GM12878 (cell line): Measurements from ENCODE around the gene KIRREL3. TPM values are rescaled to one million over a fixed set of nuclear protein-coding genes. Genes with fewer than 3 reads are reported as not detected.

Experiments
- ATAC-seq: fragments of 200-7000 bp; cut with Tn5 transposase; 3 replicates; pipeline ENCODE4 v1.9.1; 2020; ENCODE audit warnings: mild to moderate bottlenecking, moderate library complexity
- BruUV-seq: library from RNA; stranded (reverse); fragments of 400-500 nt; replicated peaks from 2 replicates; lab custom pipeline; 2021; lab: Mats Ljungman, UMichigan
- CTCF ChIA-PET: fragments of 300-600 bp; sonication (Branson Sonifier 250); formaldehyde crosslinking; extraction: SDS; loops from one replicate; lab custom pipeline; 2021; ENCODE audit warnings: inconsistent platforms; lab: Yijun Ruan, JAX
- POLR2A ChIA-PET: fragments of 350-600 bp; formaldehyde crosslinking; extraction: SDS; loops from one replicate; lab custom pipeline; 2021; ENCODE audit warnings: inconsistent platforms; lab: Charles Lee
- RAD21 ChIA-PET: fragments of 300-600 bp; sonication (Branson Sonifier 250); formaldehyde crosslinking; loops from one replicate; lab custom pipeline; 2023; ENCODE audit warnings: antibody characterized with exemption; ENCODE audit not compliant: unreplicated experiment; lab: Charles Lee
- SMC1A ChIA-PET: fragments of 300-600 bp; sonication (Branson Sonifier 250); formaldehyde crosslinking; loops from one replicate; lab custom pipeline; 2023; ENCODE audit not compliant: unreplicated experiment, uncharacterized antibody; lab: Charles Lee
- DNase-seq: peaks from one replicate; pipeline ENCODE4 v3.0.0-alpha.2; 2011; ENCODE audit warnings: low read depth, low spot score
- FAIRE-seq: peaks from 3 replicates; lab custom pipeline; 2011; peaks lifted over from hg19 to GRCh38; lab: Jason Lieb, UNC
- H2AFZ ChIP-seq: 2 replicates; pipeline ENCODE4 v1.6.0; 2011; ENCODE audit warnings: low read depth, low read length, control low read depth; ENCODE audit not compliant: control insufficient read depth
- H3K27ac ChIP-seq: 2 replicates; pipeline ENCODE4 v1.5.1; 2011; ENCODE audit warnings: control low read depth; ENCODE audit not compliant: control insufficient read depth, insufficient read depth
- H3K27me3 ChIP-seq, 2 experiments: replicated peaks in 1 of 2; 2 replicates each; pipeline versions ENCODE4 v1.6.0 to v1.6.1; 2011; ENCODE audit warnings: low read length in 1 of 2; ENCODE audit not compliant: control insufficient read depth in 2 of 2, insufficient read depth in 2 of 2
- H3K36me3 ChIP-seq, 2 experiments: 2 replicates each; pipeline ENCODE4 v1.5.1; 2011; ENCODE audit warnings: low read length in 1 of 2; ENCODE audit not compliant: control insufficient read depth in 2 of 2, insufficient read depth in 2 of 2
- H3K4me1 ChIP-seq: 2 replicates; pipeline ENCODE4 v1.6.1; 2011; ENCODE audit warnings: mild to moderate bottlenecking, low read length, moderate library complexity, mixed read lengths; ENCODE audit not compliant: control insufficient read depth, insufficient read depth
- H3K4me2 ChIP-seq: 2 replicates; pipeline ENCODE4 v1.6.0; 2011; ENCODE audit warnings: control low read depth; ENCODE audit not compliant: control insufficient read depth, insufficient read depth
- H3K4me3 ChIP-seq: fragments of 200-600 bp; sonication (generic); 2 replicates; pipeline ENCODE4 v1.5.1; 2016
- H3K79me2 ChIP-seq: 2 replicates; pipeline ENCODE4 v1.6.0; 2011; ENCODE audit warnings: low read length; ENCODE audit not compliant: control insufficient read depth, insufficient read depth
- H3K9ac ChIP-seq: 2 replicates; pipeline ENCODE4 v1.8.0; 2011; ENCODE audit warnings: low read length, control low read depth, mixed read lengths; ENCODE audit not compliant: control insufficient read depth, insufficient read depth
- H3K9me3 ChIP-seq: replicated peaks from 3 replicates; pipeline ENCODE4 v1.5.1; 2011; ENCODE audit warnings: mild to moderate bottlenecking, low read length; ENCODE audit not compliant: control insufficient read depth, insufficient read depth
- H4K20me1 ChIP-seq: 2 replicates; pipeline ENCODE4 v1.6.0; 2011; ENCODE audit not compliant: control insufficient read depth, insufficient read depth
- ASH2L ChIP-seq: fragments of 300-600, 200-600 bp; sonication (generic); IDR thresholded peaks from 2 replicates; pipeline ENCODE4 v1.6.1; 2017; ENCODE audit warnings: low read depth, mild to moderate bottlenecking, borderline replicate concordance
- BRCA1 ChIP-seq: IDR thresholded peaks from 2 replicates; pipeline ENCODE4 v1.6.1; 2011; ENCODE audit warnings: low read depth, low read length, improper control_type of control experiment
- EGR1 ChIP-seq, 2 experiments: IDR thresholded peaks; 1 replicate in 1 of 2; 2 replicates in 1 of 2; pipeline ENCODE4 v1.6.1; 2011 to 2012; ENCODE audit warnings: low read depth in 2 of 2, low read length in 2 of 2, borderline replicate concordance in 1 of 2, mild to moderate bottlenecking in 1 of 2, moderate library complexity in 1 of 2
- HCFC1 ChIP-seq: fragments of 150-350 bp; IDR thresholded peaks from 2 replicates; pipeline ENCODE4 v1.6.1; 2014; ENCODE audit warnings: low read length
- MEF2B ChIP-seq: fragments of 450-650 bp; IDR thresholded peaks from 2 replicates; pipeline ENCODE4 v1.6.1; 2018; ENCODE audit warnings: mild to moderate bottlenecking, moderate library complexity; ENCODE audit not compliant: partially characterized antibody, poor library complexity, severe bottlenecking
- MYC ChIP-seq: IDR thresholded peaks from 2 replicates; pipeline ENCODE4 v1.6.1; 2011; ENCODE audit warnings: mild to moderate bottlenecking, low read length, moderate library complexity, inconsistent platforms; ENCODE audit not compliant: insufficient read depth, insufficient replicate concordance, insufficient read length, severe bottlenecking
- PAX8 ChIP-seq: fragments of 450-650 bp; IDR thresholded peaks from 2 replicates; pipeline ENCODE4 v1.6.1; 2017; ENCODE audit warnings: mild to moderate bottlenecking, moderate library complexity
- POLR2AphosphoS2 ChIP-seq: IDR thresholded peaks from 2 replicates; pipeline ENCODE4 v1.6.1; 2011; ENCODE audit warnings: low read depth, mild to moderate bottlenecking, low read length, improper control_type of control experiment, moderate library complexity
- RCOR1 ChIP-seq: conservative IDR thresholded peaks from 2 replicates; pipeline ENCODE4 v1.6.1; 2012; ENCODE audit warnings: low read depth, low read length, improper control_type of control experiment
- SMAD1 ChIP-seq: fragments of 450-650 bp; IDR thresholded peaks from 2 replicates; pipeline ENCODE4 v1.6.1; 2018; ENCODE audit warnings: mild to moderate bottlenecking, low read depth; ENCODE audit not compliant: partially characterized antibody
- SP1 ChIP-seq: IDR thresholded peaks from one replicate; pipeline ENCODE4 v1.6.1; 2011; ENCODE audit warnings: low read depth, low read length
- STAT3 ChIP-seq: IDR thresholded peaks from 2 replicates; pipeline ENCODE4 v1.6.1; 2011; ENCODE audit warnings: low read depth, low read length, improper control_type of control experiment
- TCF12 ChIP-seq: IDR thresholded peaks from 2 replicates; pipeline ENCODE4 v1.6.1; 2011; ENCODE audit warnings: low read depth, mild to moderate bottlenecking, low read length
- TCF3 ChIP-seq: IDR thresholded peaks from 2 replicates; pipeline ENCODE4 v1.6.1; 2012; ENCODE audit warnings: low read depth, mild to moderate bottlenecking, low read length, borderline replicate concordance; ENCODE audit not compliant: insufficient read depth
- ZNF274 ChIP-seq: IDR thresholded peaks from one replicate; pipeline ENCODE4 v1.8.0; 2011; ENCODE audit not compliant: insufficient read length, insufficient read depth
- ZZZ3 ChIP-seq: IDR thresholded peaks from 2 replicates; pipeline ENCODE4 v1.6.1; 2011; ENCODE audit warnings: low read depth; ENCODE audit not compliant: control insufficient read depth, insufficient read length
- WGBS: methylation state at CpG from one replicate; pipeline ENCODE4 v1.1.6; 2016; ENCODE audit warnings: low lambda C conversion rate; ENCODE audit not compliant: insufficient replicate concordance, insufficient coverage; ENCODE audit errors: missing lambda C conversion rate; 5-methylcytosine and 5-hydroxymethylcytosine counted together
- in situ Hi-C: fragments of 300-500 bp; cut with MboI; formaldehyde crosslinking; loops from 9 replicates; pipeline ENCODE4 v1.14.3; 2018; ENCODE audit warnings: mixed read lengths
- intact Hi-C: fragments of 100-400 bp; cut with micrococcal nuclease; formaldehyde crosslinking; loops from one replicate; pipeline ENCODE4 v1.14.2; 2022; ENCODE audit not compliant: unreplicated experiment
- polyA plus RNA-seq, 11 experiments: library from polyadenylated mRNA; depleted of rRNA in 4 of 11; unstranded in 6 of 11; stranded (reverse) in 5 of 11; fragments of >200 nt; fragmentation: Nextera tagmentation in 4 of 11; fragmentation: Illumina TruSeq in 1 of 11; extraction: Ambion mirVana in 4 of 11; extraction: Trizol in 1 of 11; gene quantifications; 1 replicate in 1 of 11; 2 replicates in 10 of 11; pipeline versions ENCODE4 v1.2.1 to v1.2.3, GENCODE V29; 2011 to 2016; ENCODE audit warnings: inconsistent platforms in 2 of 11, missing spikeins in 2 of 11, low read depth in 1 of 11
- total RNA-seq, 4 experiments: library from RNA; depleted of rRNA in 3 of 4; stranded (reverse); fragments of >200 nt in 3 of 4; fragmentation: Illumina TruSeq in 1 of 4; extraction: Trizol in 1 of 4; gene quantifications; 2 replicates each; pipeline versions ENCODE4 v1.2.1 to v1.2.3, GENCODE V29; 2013 to 2021
- TF ChIP-seq, protein P1 (sequence below): fragments of 450-650 bp; formaldehyde crosslinking; IDR thresholded peaks from 2 replicates; pipeline ENCODE4 v1.5.0; 2022; ENCODE audit warnings: mild to moderate bottlenecking, missing genetic modification characterization
- TF ChIP-seq, protein P2 (sequence below): IDR thresholded peaks from 2 replicates; pipeline ENCODE4 v1.6.1; 2012; ENCODE audit warnings: low read length, inconsistent platforms

KIRREL3 gene
- total and polyA plus RNA-seq, 10 of the 15 experiments (the other 5 are each of a cell fraction or from before 2014, with no cell fraction given) = under 0.01 TPM; not detected in 9

DNA sequence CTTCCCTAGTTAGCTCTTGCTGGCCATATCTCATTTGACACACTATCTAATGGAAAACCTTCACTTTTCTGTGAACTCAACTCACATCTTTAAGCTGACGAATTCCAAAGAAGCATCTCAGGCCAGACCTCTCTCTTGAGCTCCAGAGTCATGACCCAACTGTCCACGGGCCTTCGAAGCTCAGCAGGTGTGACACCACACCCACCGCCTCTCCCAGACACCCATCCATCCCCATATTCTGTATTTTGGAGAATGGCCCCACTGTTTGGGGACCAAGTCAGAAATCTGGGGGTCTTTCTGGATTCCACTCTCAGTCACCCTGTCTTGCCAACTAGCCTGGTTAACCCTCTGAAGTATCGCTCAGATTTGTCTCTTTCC lies 519.3 kb downstream of the KIRREL3 start:
- no peaks in the 10 kb centered on the region; a peak in 1 of 4 replicates for H3K27me3 ChIP-seq
- FAIRE-seq = no peak
- SMC1A ChIA-PET = interaction anchor here (0.9 to 7.1 kb wide), 17 partner anchors 10 to 504 kb away, joined by 3 to 79 read pairs (median 6); partner anchors contain the start of gene DCPS
- 46% methylated on average over 5 of the region's 5 CpGs for WGBS
- no peak overlapping the region for H3K27ac ChIP-seq
- POLR2A ChIA-PET = interaction anchor here (0.5 to 1.0 kb wide), 4 partner anchors 40 to 195 kb away, joined by 3 to 8 read pairs (median 4); no protein-coding TSS in a partner anchor
- TF ChIP-seq, protein P1, sequence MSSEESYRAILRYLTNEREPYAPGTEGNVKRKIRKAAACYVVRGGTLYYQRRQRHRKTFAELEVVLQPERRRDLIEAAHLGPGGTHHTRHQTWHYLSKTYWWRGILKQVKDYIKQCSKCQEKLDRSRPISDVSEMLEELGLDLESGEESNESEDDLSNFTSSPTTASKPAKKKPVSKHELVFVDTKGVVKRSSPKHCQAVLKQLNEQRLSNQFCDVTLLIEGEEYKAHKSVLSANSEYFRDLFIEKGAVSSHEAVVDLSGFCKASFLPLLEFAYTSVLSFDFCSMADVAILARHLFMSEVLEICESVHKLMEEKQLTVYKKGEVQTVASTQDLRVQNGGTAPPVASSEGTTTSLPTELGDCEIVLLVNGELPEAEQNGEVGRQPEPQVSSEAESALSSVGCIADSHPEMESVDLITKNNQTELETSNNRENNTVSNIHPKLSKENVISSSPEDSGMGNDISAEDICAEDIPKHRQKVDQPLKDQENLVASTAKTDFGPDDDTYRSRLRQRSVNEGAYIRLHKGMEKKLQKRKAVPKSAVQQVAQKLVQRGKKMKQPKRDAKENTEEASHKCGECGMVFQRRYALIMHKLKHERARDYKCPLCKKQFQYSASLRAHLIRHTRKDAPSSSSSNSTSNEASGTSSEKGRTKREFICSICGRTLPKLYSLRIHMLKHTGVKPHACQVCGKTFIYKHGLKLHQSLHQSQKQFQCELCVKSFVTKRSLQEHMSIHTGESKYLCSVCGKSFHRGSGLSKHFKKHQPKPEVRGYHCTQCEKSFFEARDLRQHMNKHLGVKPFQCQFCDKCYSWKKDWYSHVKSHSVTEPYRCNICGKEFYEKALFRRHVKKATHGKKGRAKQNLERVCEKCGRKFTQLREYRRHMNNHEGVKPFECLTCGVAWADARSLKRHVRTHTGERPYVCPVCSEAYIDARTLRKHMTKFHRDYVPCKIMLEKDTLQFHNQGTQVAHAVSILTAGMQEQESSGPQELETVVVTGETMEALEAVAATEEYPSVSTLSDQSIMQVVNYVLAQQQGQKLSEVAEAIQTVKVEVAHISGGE (CRISPR knock-in tag) = no peak
- TF ChIP-seq ZZZ3 (no peak), SP1 (no peak), ASH2L (no peak), RCOR1 (no peak), POLR2AphosphoS2 (no peak), BRCA1 (no peak), EGR1 (IDR thresholded peaks at IDR 0.05; ENCODE audit: borderline replicate concordance in 1 of 2, low read depth in 2 of 2, low read length in 2 of 2) (no peak), TCF3 (no peak), SMAD1 (no peak), HCFC1 (no peak), TCF12 (no peak), PAX8 (no peak), ZNF274 (no peak), MEF2B (no peak), MYC (no peak), STAT3 (no peak)
- TF ChIP-seq, protein P2, sequence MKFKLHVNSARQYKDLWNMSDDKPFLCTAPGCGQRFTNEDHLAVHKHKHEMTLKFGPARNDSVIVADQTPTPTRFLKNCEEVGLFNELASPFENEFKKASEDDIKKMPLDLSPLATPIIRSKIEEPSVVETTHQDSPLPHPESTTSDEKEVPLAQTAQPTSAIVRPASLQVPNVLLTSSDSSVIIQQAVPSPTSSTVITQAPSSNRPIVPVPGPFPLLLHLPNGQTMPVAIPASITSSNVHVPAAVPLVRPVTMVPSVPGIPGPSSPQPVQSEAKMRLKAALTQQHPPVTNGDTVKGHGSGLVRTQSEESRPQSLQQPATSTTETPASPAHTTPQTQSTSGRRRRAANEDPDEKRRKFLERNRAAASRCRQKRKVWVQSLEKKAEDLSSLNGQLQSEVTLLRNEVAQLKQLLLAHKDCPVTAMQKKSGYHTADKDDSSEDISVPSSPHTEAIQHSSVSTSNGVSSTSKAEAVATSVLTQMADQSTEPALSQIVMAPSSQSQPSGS = no peak
- TF ChIP-seq, all 136 proteins: peak for 0
- ChIA-PET CTCF (interaction anchor here (0.5 to 8.2 kb wide), 55 partner anchors 8 to 1676 kb away, joined by 3 to 232 read pairs (median 4); partner anchors contain the start of genes DCPS, FOXRED1 and SRPRA), RAD21 (interaction anchor here (0.6 to 2.6 kb wide), 18 partner anchors 13 to 212 kb away, joined by 3 to 36 read pairs (median 4); no protein-coding TSS in a partner anchor)
- Histone ChIP-seq H3K4me2 (no peak overlapping the region), H3K4me3 (no peak overlapping the region), H3K9me3 (no peaks in the 10 kb centered on the region), H3K36me3 (no peaks in the 10 kb centered on the region), H3K4me1 (peaks cover 25% of the 10 kb centered on the region), H3K9ac (no peak overlapping the region), H4K20me1 (no peaks in the 10 kb centered on the region; the same call in 1 of the 2 replicates), H2AFZ (no peak overlapping the region), H3K79me2 (no peaks in the 10 kb centered on the region)
- no peak for ATAC-seq
- no TSS peak for BruUV-seq
- in situ Hi-C loops = no loop called here
- DNase-seq = no peak
- intact Hi-C loops = no loop called here
